ENCODE measurements around the gene METTL9. TPM values are rescaled to one million over a fixed set of nuclear protein-coding genes. Genes with fewer than 3 reads are reported as not detected.

Gene METTL9
- total and polyA plus RNA-seq, 9 of the 15 experiments (the other 6 are each of a cell fraction or from before 2014, with no cell fraction given) = 12.2 to 107 (median 79.1) TPM

- ChIA-PET CTCF (ENCODE audit: low intra/inter-chr PET ratio) (no interaction called here), POLR2A (interaction anchor here (1.2 kb wide), 2 partner anchors 11 to 74 kb away, joined by 3 to 4 read pairs; no protein-coding TSS in a partner anchor)
- no peak overlapping the region for H3K4me2 ChIP-seq (ENCODE audit: insufficient read depth, low read length)
- ATAC-seq = no peak
- H3K27ac ChIP-seq (ENCODE audit: extremely low read depth, low read depth, low read length) = no peak overlapping the region
- H3K4me3 ChIP-seq = no peak overlapping the region
- no peaks in the 10 kb centered on the region; a peak in 1 of 5 replicates for H3K4me1 ChIP-seq (replicated peaks in 1 of 2; ENCODE audit: control insufficient read depth in 2 of 2, insufficient read depth in 2 of 2, low read length in 2 of 2)
- in situ Hi-C loops (cut with MboI) (loop anchor here (25.0 kb wide), 1 partner anchor 972 kb away; no protein-coding TSS in a partner anchor), intact Hi-C loops (cut with micrococcal nuclease) (no loop called here)
- H3K9me3 ChIP-seq (replicated peaks; ENCODE audit: control insufficient read depth, insufficient read depth, low read depth, low read length) = no peaks in the 10 kb centered on the region
- TF ChIP-seq SMARCA5 (IDR thresholded peaks at IDR 0.05) (no peak), TSC22D4 (tag; IDR thresholded peaks at IDR 0.05) (no peak), SMAD1 (IDR thresholded peaks at IDR 0.05; ENCODE audit: low read depth, low read length, partially characterized antibody) (no peak), MLLT1 (IDR thresholded peaks at IDR 0.05) (no peak), CHD2 (IDR thresholded peaks at IDR 0.05; ENCODE audit: low read depth, low read length) (no peak), RNF2 (IDR thresholded peaks at IDR 0.05) (no peak)
- no peaks in the 10 kb centered on the region for H3K9me1 ChIP-seq (ENCODE audit: control insufficient read depth, insufficient read depth, low read length)
- BruUV-seq (replicated peaks) = no TSS peak
- no peak for DNase-seq (ENCODE audit: extremely low read depth in 1 of 4, low spot score in 3 of 4)
- no peaks in the 10 kb centered on the region for H3K79me2 ChIP-seq (ENCODE audit: control insufficient read depth, insufficient read depth, low read length)
- WGBS (ENCODE audit: insufficient coverage, low coverage, missing lambda C conversion rate) = 19% methylated on average over 2 of the region's 2 CpGs
- H3K9ac ChIP-seq (ENCODE audit: insufficient read depth in 1 of 2, low read depth in 2 of 2, low read length in 2 of 2) = no peak overlapping the region
- H4K20me1 ChIP-seq (replicated peaks; ENCODE audit: control insufficient read depth, insufficient read depth, low read length) = no peaks in the 10 kb centered on the region
- H3K36me3 ChIP-seq (ENCODE audit: control insufficient read depth, insufficient read depth, low read length) = no peaks in the 10 kb centered on the region
- no peak overlapping the region for H2AFZ ChIP-seq (ENCODE audit: low read depth, low read length)
- FAIRE-seq = no peak
- H3K27me3 ChIP-seq (ENCODE audit: control insufficient read depth in 2 of 2, insufficient read depth in 2 of 2, low read length in 2 of 2) = peaks cover 0 to 2% of the 10 kb centered on the region in 2 experiments; a peak in 2 of 5 replicates
Observed at GRCh38 chr16:21590796-21591195, 8.6 kb upstream of the METTL9 start.

Data from K562 (cell line).